GM19463 (cell line): Measurements from ENCODE around the gene MORN3.
"Not testable (repeated sequence)": the region's sequence is repeated elsewhere in the genome, so short reads cannot be mapped to it uniquely, and the experiment has no call there.

ENCODE experiments used
- ATAC-seq: cut with Tn5 transposase; IDR thresholded peaks from one replicate; pipeline ENCODE4 v1.9.1; 2021; ENCODE audit warnings: mild to moderate bottlenecking, moderate library complexity; ENCODE audit not compliant: unreplicated experiment

Gene MORN3, protein sequence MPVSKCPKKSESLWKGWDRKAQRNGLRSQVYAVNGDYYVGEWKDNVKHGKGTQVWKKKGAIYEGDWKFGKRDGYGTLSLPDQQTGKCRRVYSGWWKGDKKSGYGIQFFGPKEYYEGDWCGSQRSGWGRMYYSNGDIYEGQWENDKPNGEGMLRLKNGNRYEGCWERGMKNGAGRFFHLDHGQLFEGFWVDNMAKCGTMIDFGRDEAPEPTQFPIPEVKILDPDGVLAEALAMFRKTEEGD

GRCh38 chr12:121669521-121669900 lies at the start of gene MORN3:
MORN3 (minus strand) TSS chr12:121669654; CDS start chr12:121669483, 171 bp downstream.
- ATAC-seq = no peak

- no peak for ATAC-seq
Measured at GRCh38 chr12:121718653-121719239, 49.3 kb upstream of the MORN3 start.

DNA sequence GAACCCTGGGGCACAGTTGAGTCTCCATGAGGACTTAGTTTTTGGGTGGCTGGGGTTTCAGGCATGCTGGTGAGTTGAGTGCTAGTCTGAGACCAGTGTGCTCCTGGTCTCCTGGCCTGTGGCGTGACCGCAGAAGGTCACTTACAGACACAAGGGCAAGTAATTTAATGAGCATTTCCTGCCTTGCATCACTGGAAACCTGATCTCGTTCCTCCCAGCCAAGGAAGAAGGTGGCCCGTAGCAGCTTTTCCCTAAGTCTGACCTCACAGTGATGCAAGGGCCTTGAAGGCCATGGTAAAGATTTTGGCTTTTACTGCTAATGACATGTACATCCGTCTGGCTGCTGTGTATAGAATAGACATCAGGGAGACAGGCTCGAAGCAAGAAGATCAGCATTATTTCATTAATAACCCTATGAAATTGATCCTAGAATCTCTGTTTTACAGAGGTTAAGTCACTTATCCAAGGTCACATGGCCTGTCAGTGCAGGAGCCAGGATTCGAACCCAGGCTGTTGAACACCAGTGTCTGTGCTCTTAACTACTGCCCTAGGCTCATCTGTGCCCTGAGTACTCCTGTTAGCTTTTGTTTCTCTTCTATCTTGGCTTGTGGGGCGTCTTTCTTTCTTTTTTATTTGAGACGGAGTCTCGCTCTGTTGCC lies 47.7 kb upstream of the MORN3 start:
- no peak for ATAC-seq

DNA sequence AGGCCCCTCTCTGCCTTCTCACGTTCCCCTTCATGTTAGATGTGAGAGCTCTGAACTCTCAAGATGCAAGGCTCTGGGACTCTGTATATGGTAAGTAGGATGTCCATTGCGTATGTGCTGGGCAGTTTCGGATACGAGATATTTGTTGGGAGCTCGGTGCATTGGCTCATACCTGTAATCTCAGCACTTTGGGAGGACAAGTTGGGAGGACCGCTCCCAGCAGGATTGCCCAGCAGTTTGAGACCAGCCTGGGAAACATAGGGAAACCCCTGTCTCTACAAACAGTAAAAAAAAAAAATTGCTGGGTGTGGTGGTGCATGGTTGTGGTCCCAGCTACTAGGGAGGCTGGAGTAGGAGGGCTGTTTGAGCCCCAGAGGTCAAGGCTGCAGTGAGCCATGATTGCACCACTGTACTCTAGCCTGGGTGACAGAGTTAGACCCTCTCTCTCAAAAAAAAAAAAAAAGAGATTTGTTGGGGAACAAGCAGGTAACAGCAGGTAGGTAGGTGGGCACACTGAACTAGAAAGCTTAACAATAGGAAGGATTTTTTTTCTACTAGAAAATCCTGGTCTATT lies 46.5 kb upstream of the MORN3 start:
- ATAC-seq = no peak

GRCh38 chr12:121715055-121715454 lies 45.6 kb upstream of the MORN3 start:
- not testable (repeated sequence) for ATAC-seq

- no peak for ATAC-seq
Measured at GRCh38 chr12:121713793-121714192, 44.3 kb upstream of the MORN3 start.

DNA sequence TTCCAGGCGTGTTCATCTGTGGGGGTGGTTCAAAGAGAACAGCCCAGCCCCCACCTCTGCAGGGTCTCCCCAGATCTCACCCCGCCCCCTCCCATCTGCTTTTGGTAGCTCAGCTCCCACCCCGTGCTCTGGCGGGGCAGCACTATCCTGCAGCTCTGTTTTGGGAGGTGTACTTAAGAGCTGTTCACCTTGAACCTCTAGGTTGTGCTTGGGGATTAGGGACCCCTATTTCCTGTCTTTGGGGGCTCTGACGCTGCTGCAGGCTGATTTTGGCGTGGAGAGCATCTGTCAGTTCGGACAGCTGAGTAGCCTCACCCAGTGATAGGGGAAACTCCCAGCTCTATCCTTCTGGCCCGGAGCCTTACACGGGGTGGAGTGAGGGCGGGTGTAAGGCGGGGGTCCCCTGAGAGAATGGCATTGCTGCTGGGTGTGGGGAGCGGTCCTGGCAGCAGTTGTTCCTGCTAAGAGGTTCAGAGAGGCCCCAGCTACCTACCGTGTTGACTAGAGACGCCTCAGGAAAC lies 43.9 kb upstream of the MORN3 start:
- ATAC-seq = no peak

DNA sequence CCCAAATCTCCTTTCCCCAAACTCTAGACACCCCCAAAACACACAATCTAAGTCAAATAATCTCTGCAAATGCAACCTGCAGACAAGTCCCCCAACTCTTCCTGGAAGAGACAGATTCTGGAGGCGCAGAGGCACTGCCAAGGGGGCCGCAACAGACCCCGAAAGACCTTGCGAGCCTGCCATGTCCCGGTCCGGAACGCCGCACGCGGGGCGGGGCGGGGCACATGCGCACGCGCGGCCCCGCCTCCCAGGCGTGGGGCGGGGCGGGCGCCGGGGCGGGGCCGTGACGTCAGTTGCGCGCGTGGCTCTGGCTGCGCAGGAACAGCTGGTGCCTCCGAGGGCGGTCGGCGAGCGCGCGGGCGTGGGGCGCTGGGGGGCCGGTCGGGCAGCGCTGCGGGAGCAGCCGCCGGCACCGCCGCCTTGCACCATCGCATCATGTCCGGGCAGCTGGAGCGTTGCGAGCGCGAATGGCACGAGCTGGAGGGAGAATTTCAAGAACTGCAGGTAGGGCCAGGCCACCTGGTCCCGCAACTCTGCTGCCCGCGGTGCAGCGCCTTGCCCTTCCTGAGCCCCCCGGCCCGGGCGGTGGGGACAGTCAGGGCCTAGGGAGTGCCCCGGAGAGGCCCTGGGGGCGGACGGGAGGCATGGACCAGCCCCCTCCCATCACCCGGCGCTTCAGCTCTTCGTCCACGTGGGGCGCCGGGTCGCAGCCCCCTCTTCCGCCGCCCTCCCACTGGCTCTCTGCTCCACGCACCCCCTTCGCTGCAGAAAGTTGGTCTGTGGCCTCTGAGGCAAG lies 43.2 kb upstream of the MORN3 start, which contains the start of gene TMEM120B:
Gene TMEM120B (plus strand): TSS at position 292 of the 796 bp plus-strand sequence. CDS start 144 bp downstream, at position 436.
- ATAC-seq = peak; percentile 91

DNA sequence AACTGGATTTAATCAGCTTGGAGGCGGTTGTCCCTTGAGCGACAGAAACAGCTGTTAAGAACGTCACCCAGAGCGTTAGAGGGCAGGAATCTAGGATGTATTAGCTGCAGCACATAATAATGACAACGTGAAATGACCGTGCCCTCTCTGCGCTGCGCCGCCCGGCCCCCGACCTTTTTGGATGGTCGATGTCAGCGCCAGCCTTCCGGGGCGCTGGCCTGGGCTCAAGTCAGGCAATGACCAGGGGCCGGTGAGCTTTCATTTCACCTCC lies 42.7 kb upstream of the MORN3 start:
- ATAC-seq = peak; percentile 7

GRCh38 chr12:121711361-121712189 lies 42.1 kb upstream of the MORN3 start:
- no peak for ATAC-seq

GRCh38 chr12:121709478-121709961 lies 40.1 kb upstream of the MORN3 start:
- ATAC-seq = no peak

- not testable (repeated sequence) for ATAC-seq
Measured at GRCh38 chr12:121709064-121709424, 39.6 kb upstream of the MORN3 start.

- ATAC-seq = no peak
Measured at GRCh38 chr12:121708313-121709063, 39.0 kb upstream of the MORN3 start.

- ATAC-seq = no peak
Measured at GRCh38 chr12:121705514-121705913, 36.1 kb upstream of the MORN3 start.

GRCh38 chr12:121702944-121703343 lies 33.5 kb upstream of the MORN3 start:
- no peak for ATAC-seq

GRCh38 chr12:121701667-121702277 lies 32.3 kb upstream of the MORN3 start:
- ATAC-seq = no peak

DNA sequence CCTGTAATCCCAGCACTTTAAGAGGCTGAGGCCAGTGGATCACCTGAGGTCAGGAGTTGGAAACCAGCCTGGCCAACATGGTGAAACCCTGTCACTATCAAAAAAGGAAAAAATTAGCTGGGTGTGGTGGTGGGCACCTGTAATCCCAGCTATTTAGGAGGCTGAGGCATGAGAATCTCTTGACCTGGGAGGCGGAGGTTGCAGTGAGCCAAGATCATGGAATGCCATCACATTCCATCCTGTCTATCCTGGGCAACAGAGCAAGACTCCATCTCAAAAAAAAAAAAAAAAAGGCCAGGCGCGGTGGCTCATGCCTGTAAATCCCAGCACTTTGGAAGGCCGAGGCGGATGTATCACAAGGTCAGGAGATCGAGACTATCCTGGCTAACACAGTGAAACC lies 28.4 kb upstream of the MORN3 start:
- ATAC-seq = not testable (repeated sequence)

- ATAC-seq = no peak
Measured at GRCh38 chr12:121697093-121697698, 27.7 kb upstream of the MORN3 start.
